GM12878 (cell line): Measurements from ENCODE around the gene CPSF6. TPM values are rescaled to one million over a fixed set of nuclear protein-coding genes. Genes with fewer than 3 reads are reported as not detected.

Source experiments
- ATAC-seq: fragments of 200-7000 bp; cut with Tn5 transposase; 3 replicates; pipeline ENCODE4 v1.9.1; 2020; ENCODE audit warnings: mild to moderate bottlenecking, moderate library complexity
- BruUV-seq: library from RNA; stranded (reverse); fragments of 400-500 nt; replicated peaks from 2 replicates; lab custom pipeline; 2021; lab: Mats Ljungman, UMichigan
- CTCF ChIA-PET: fragments of 300-600 bp; sonication (Branson Sonifier 250); formaldehyde crosslinking; extraction: SDS; loops from one replicate; lab custom pipeline; 2021; ENCODE audit warnings: inconsistent platforms; lab: Yijun Ruan, JAX
- POLR2A ChIA-PET: fragments of 350-600 bp; formaldehyde crosslinking; extraction: SDS; loops from one replicate; lab custom pipeline; 2021; ENCODE audit warnings: inconsistent platforms; lab: Charles Lee
- RAD21 ChIA-PET: fragments of 300-600 bp; sonication (Branson Sonifier 250); formaldehyde crosslinking; loops from one replicate; lab custom pipeline; 2023; ENCODE audit warnings: antibody characterized with exemption; ENCODE audit not compliant: unreplicated experiment; lab: Charles Lee
- SMC1A ChIA-PET: fragments of 300-600 bp; sonication (Branson Sonifier 250); formaldehyde crosslinking; loops from one replicate; lab custom pipeline; 2023; ENCODE audit not compliant: unreplicated experiment, uncharacterized antibody; lab: Charles Lee
- DNase-seq: peaks from one replicate; pipeline ENCODE4 v3.0.0-alpha.2; 2011; ENCODE audit warnings: low read depth, low spot score
- FAIRE-seq: peaks from 3 replicates; lab custom pipeline; 2011; peaks lifted over from hg19 to GRCh38; lab: Jason Lieb, UNC
- H2AFZ ChIP-seq: 2 replicates; pipeline ENCODE4 v1.6.0; 2011; ENCODE audit warnings: low read depth, low read length, control low read depth; ENCODE audit not compliant: control insufficient read depth
- H3K27ac ChIP-seq: 2 replicates; pipeline ENCODE4 v1.5.1; 2011; ENCODE audit warnings: control low read depth; ENCODE audit not compliant: control insufficient read depth, insufficient read depth
- H3K27me3 ChIP-seq, 2 experiments: replicated peaks in 1 of 2; 2 replicates each; pipeline versions ENCODE4 v1.6.0 to v1.6.1; 2011; ENCODE audit warnings: low read length in 1 of 2; ENCODE audit not compliant: control insufficient read depth in 2 of 2, insufficient read depth in 2 of 2
- H3K36me3 ChIP-seq, 2 experiments: 2 replicates each; pipeline ENCODE4 v1.5.1; 2011; ENCODE audit warnings: low read length in 1 of 2; ENCODE audit not compliant: control insufficient read depth in 2 of 2, insufficient read depth in 2 of 2
- H3K4me1 ChIP-seq: 2 replicates; pipeline ENCODE4 v1.6.1; 2011; ENCODE audit warnings: mild to moderate bottlenecking, low read length, moderate library complexity, mixed read lengths; ENCODE audit not compliant: control insufficient read depth, insufficient read depth
- H3K4me2 ChIP-seq: 2 replicates; pipeline ENCODE4 v1.6.0; 2011; ENCODE audit warnings: control low read depth; ENCODE audit not compliant: control insufficient read depth, insufficient read depth
- H3K4me3 ChIP-seq: fragments of 200-600 bp; sonication (generic); 2 replicates; pipeline ENCODE4 v1.5.1; 2016
- H3K79me2 ChIP-seq: 2 replicates; pipeline ENCODE4 v1.6.0; 2011; ENCODE audit warnings: low read length; ENCODE audit not compliant: control insufficient read depth, insufficient read depth
- H3K9ac ChIP-seq: 2 replicates; pipeline ENCODE4 v1.8.0; 2011; ENCODE audit warnings: low read length, control low read depth, mixed read lengths; ENCODE audit not compliant: control insufficient read depth, insufficient read depth
- H3K9me3 ChIP-seq: replicated peaks from 3 replicates; pipeline ENCODE4 v1.5.1; 2011; ENCODE audit warnings: mild to moderate bottlenecking, low read length; ENCODE audit not compliant: control insufficient read depth, insufficient read depth
- H4K20me1 ChIP-seq: 2 replicates; pipeline ENCODE4 v1.6.0; 2011; ENCODE audit not compliant: control insufficient read depth, insufficient read depth
- CHD4 ChIP-seq: fragments of 200-600 bp; sonication (generic); IDR thresholded peaks from 2 replicates; pipeline ENCODE4 v1.6.1; 2016; ENCODE audit warnings: mild to moderate bottlenecking
- IKZF2 ChIP-seq, 2 experiments: fragments of 450-650 bp; IDR thresholded peaks; 2 replicates each; pipeline ENCODE4 v1.6.1; 2017; ENCODE audit warnings: mild to moderate bottlenecking in 2 of 2, moderate library complexity in 2 of 2
- MLLT1 ChIP-seq: fragments of 450-650 bp; IDR thresholded peaks from 2 replicates; pipeline ENCODE4 v1.6.1; 2016; ENCODE audit warnings: mild to moderate bottlenecking
- PBX3 ChIP-seq: IDR thresholded peaks from 2 replicates; pipeline ENCODE4 v1.6.1; 2011; ENCODE audit warnings: mild to moderate bottlenecking, low read depth, low read length, moderate library complexity; ENCODE audit not compliant: insufficient replicate concordance
- PKNOX1 ChIP-seq: fragments of 450-650 bp; IDR thresholded peaks from 2 replicates; pipeline ENCODE4 v1.6.1; 2016; ENCODE audit warnings: mild to moderate bottlenecking
- RAD21 ChIP-seq: IDR thresholded peaks from 2 replicates; pipeline ENCODE4 v1.6.1; 2011; ENCODE audit warnings: mild to moderate bottlenecking, low read depth, low read length, moderate library complexity; ENCODE audit not compliant: insufficient read depth
- REST ChIP-seq: IDR thresholded peaks from 2 replicates; pipeline ENCODE4 v1.6.1; 2012; ENCODE audit warnings: mild to moderate bottlenecking, low read depth, low read length
- TCF12 ChIP-seq: IDR thresholded peaks from 2 replicates; pipeline ENCODE4 v1.6.1; 2011; ENCODE audit warnings: low read depth, mild to moderate bottlenecking, low read length
- ZBTB40 ChIP-seq: fragments of 450-650 bp; IDR thresholded peaks from 2 replicates; pipeline ENCODE4 v1.6.1; 2016; ENCODE audit warnings: mild to moderate bottlenecking, moderate library complexity, borderline replicate concordance
- WGBS: methylation state at CpG from one replicate; pipeline ENCODE4 v1.1.6; 2016; ENCODE audit warnings: low lambda C conversion rate; ENCODE audit not compliant: insufficient replicate concordance, insufficient coverage; ENCODE audit errors: missing lambda C conversion rate; 5-methylcytosine and 5-hydroxymethylcytosine counted together
- in situ Hi-C: fragments of 300-500 bp; cut with MboI; formaldehyde crosslinking; loops from 9 replicates; pipeline ENCODE4 v1.14.3; 2018; ENCODE audit warnings: mixed read lengths
- intact Hi-C: fragments of 100-400 bp; cut with micrococcal nuclease; formaldehyde crosslinking; loops from one replicate; pipeline ENCODE4 v1.14.2; 2022; ENCODE audit not compliant: unreplicated experiment
- polyA plus RNA-seq, 11 experiments: library from polyadenylated mRNA; depleted of rRNA in 4 of 11; unstranded in 6 of 11; stranded (reverse) in 5 of 11; fragments of >200 nt; fragmentation: Nextera tagmentation in 4 of 11; fragmentation: Illumina TruSeq in 1 of 11; extraction: Ambion mirVana in 4 of 11; extraction: Trizol in 1 of 11; gene quantifications; 1 replicate in 1 of 11; 2 replicates in 10 of 11; pipeline versions ENCODE4 v1.2.1 to v1.2.3, GENCODE V29; 2011 to 2016; ENCODE audit warnings: inconsistent platforms in 2 of 11, missing spikeins in 2 of 11, low read depth in 1 of 11
- total RNA-seq, 4 experiments: library from RNA; depleted of rRNA in 3 of 4; stranded (reverse); fragments of >200 nt in 3 of 4; fragmentation: Illumina TruSeq in 1 of 4; extraction: Trizol in 1 of 4; gene quantifications; 2 replicates each; pipeline versions ENCODE4 v1.2.1 to v1.2.3, GENCODE V29; 2013 to 2021

The CPSF6 gene
- total and polyA plus RNA-seq, 10 of the 15 experiments (the other 5 are each of a cell fraction or from before 2014, with no cell fraction given), result 40.9 to 150 (median 79.1) TPM

- BruUV-seq, result TSS peak; percentile 11
- ATAC-seq, result no peak; the same call in 1 of the 3 replicates
- no peak for TF ChIP-seq IKZF2 (IDR thresholded peaks at IDR 0.05)
- no peak for TF ChIP-seq PKNOX1
- TF ChIP-seq PBX3, result no peak
- no peak for TF ChIP-seq RAD21
- TF ChIP-seq ZBTB40, result peak; percentile 24; the same call in 1 of the 2 replicates
- no peak for TF ChIP-seq REST
- no peak for TF ChIP-seq CHD4
- no peak for TF ChIP-seq TCF12
- TF ChIP-seq MLLT1, result 0 out of 2 replicates have a peak, but pooled peaks have one; percentile 16
These were observed 8.1 kb downstream of the CPSF6 start for GRCh38 chr12:69247268-69248018.

More at GRCh38 chr12:69247268-69248018, 8.1 kb downstream of the CPSF6 start:
- no peak overlapping the region for H3K4me3 ChIP-seq
- no peak overlapping the region for H2AFZ ChIP-seq
- no peaks in the 10 kb centered on the region for H3K27me3 ChIP-seq
- H3K9ac ChIP-seq, result no peak overlapping the region
- intact Hi-C loops, result loop anchor here (10.0 kb wide), 1 partner anchor 403 kb away; no protein-coding TSS in a partner anchor
- H3K36me3 ChIP-seq, result peaks cover 0 to 8% of the 10 kb centered on the region in 2 experiments; a peak in 3 of 4 replicates
- SMC1A ChIA-PET, result interaction anchor here (0.6 to 1.6 kb wide), 3 partner anchors 29 to 107 kb away, joined by 3 to 9 read pairs (median 4); no protein-coding TSS in a partner anchor
- FAIRE-seq (no peak), DNase-seq (no peak)
- in situ Hi-C loops, result loop anchor here (5.0 kb wide), 1 partner anchor 85 kb away; no protein-coding TSS in a partner anchor
- CTCF ChIA-PET, result interaction anchor here (0.5 to 10.7 kb wide), 5 partner anchors 22 to 1011 kb away, joined by 3 to 285 read pairs (median 4); no protein-coding TSS in a partner anchor
- H3K4me1 ChIP-seq, result peaks cover 20% of the 10 kb centered on the region
- peak overlapping the region; percentile 51 for H3K4me2 ChIP-seq
- H4K20me1 ChIP-seq, result no peaks in the 10 kb centered on the region; the same call in 1 of the 2 replicates
- H3K79me2 ChIP-seq, result peaks cover 95% of the 10 kb centered on the region
- RAD21 ChIA-PET, result interaction anchor here (0.8 to 1.4 kb wide), 2 partner anchors 90 to 223 kb away, joined by 3 to 6 read pairs; partner anchors contain the start of gene FRS2
- H3K9me3 ChIP-seq, result no peaks in the 10 kb centered on the region; the same call in 1 of the 3 replicates
- 48% methylated on average over 3 of the region's 3 CpGs for WGBS
- H3K27ac ChIP-seq, result no peak overlapping the region; the same call in 1 of the 2 replicates
- POLR2A ChIA-PET, result interaction anchor here (0.6 to 1.1 kb wide), 3 partner anchors 85 to 553 kb away, joined by 4 read pairs; no protein-coding TSS in a partner anchor
